HEK293 (cell line): ENCODE measurements around the gene SNORC.

ENCODE experiments used
- CTCF ChIP-seq: fragments of 450-650 bp; formaldehyde crosslinking; IDR thresholded peaks from 2 replicates; pipeline ENCODE4 v1.5.1; 2016; ENCODE audit warnings: missing biosample characterization, missing genetic modification characterization
- REST ChIP-seq: fragments of 450-650 bp; formaldehyde crosslinking; IDR thresholded peaks from 2 replicates; pipeline ENCODE4 v1.5.1; 2016; ENCODE audit warnings: missing biosample characterization, missing genetic modification characterization
- ZNF138 ChIP-seq: fragments of 450-650 bp; formaldehyde crosslinking; IDR thresholded peaks from 2 replicates; pipeline ENCODE4 v1.5.1; 2016; ENCODE audit warnings: missing biosample characterization, missing genetic modification characterization, borderline replicate concordance
- ZNF549 ChIP-seq: fragments of 450-650 bp; IDR thresholded peaks from 2 replicates; pipeline ENCODE4 v1.5.1; 2018; ENCODE audit warnings: missing biosample characterization, missing genetic modification characterization, mild to moderate bottlenecking, inconsistent platforms, moderate library complexity

- no peak for TF ChIP-seq ZNF549 (tag by site-specific recombination)
- no peak for TF ChIP-seq REST (tag by site-specific recombination)
- no peak for TF ChIP-seq ZNF138 (tag by site-specific recombination)
- no peak for TF ChIP-seq CTCF (tag by site-specific recombination)
Observed at GRCh38 chr2:232866104-232866503, 4.0 kb upstream of the SNORC start.
